Breast epithelium (tissue), 3 donors: ENCODE measurements around the gene HNRNPH1.

Experiments used
- POLR2A ChIP-seq: fragments of 450-650 bp; IDR thresholded peaks from one replicate; pipeline ENCODE4 v1.6.1; 2016; ENCODE audit warnings: antibody characterized with exemption, mild to moderate bottlenecking, moderate library complexity
- POLR2AphosphoS5 ChIP-seq, 3 donors: sonication (generic); formaldehyde crosslinking; IDR thresholded peaks; one replicate each; pipeline ENCODE4 v1.6.1; 2017; ENCODE audit warnings: antibody characterized with exemption in 3 of 3

DNA sequence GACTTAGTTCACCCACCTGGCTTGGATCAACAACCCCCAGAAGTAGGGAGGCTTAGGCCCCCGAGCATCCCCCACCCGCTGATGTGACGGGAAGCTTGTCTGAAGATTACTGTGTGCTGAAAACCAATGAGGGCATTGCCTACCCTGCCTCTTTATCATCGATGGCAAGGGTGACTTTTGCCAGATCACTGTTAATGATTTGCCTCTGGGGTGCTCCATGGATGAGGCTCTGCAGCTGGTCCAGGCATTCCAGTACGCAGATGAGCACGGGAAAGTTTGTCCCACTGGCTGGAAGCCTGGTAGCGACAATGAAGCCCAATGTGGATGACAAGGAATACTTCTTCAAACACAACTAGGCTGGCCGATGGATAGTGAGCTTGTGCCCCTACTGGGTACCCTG lies 51.1 kb downstream of the HNRNPH1 start:
- TF ChIP-seq POLR2A (no peak), POLR2AphosphoS5 (IDR thresholded peaks at IDR 0.05) (no peak)
